GM13977 (cell line): ENCODE results near the gene CMTM2.
"Not testable (repeated sequence)": the region's sequence is repeated elsewhere in the genome, so short reads cannot be mapped to it uniquely, and the experiment has no call there.

Experiments used
- DNase-seq: peaks from one replicate; pipeline ENCODE4 v3.0.0; 2012; ENCODE audit warnings: low spot score
- CTCF ChIP-seq: IDR thresholded peaks from 2 replicates; pipeline ENCODE4 v1.5.1; 2012; ENCODE audit warnings: mild to moderate bottlenecking, control low read depth; ENCODE audit not compliant: insufficient read depth; ENCODE audit errors: extremely low read depth, missing control alignments
- in situ Hi-C: fragments of 300-500 bp; cut with MboI; formaldehyde crosslinking; loops from one replicate; pipeline ENCODE4 v1.12.0; 2022; ENCODE audit warnings: low sequenced_read_pairs, low pct_unique_long_range_greater_than_20kb, mixed read lengths, inconsistent platforms; ENCODE audit not compliant: unreplicated experiment

The CMTM2 gene

GRCh38 chr16:66590322-66590721 is 11.1 kb downstream of the CMTM2 start:
- in situ Hi-C loops: loop anchor here (25.0 kb wide), 1 partner anchor 178 kb away; no protein-coding TSS in a partner anchor
- DNase-seq: peak; percentile 42
- no peak for TF ChIP-seq CTCF

- TF ChIP-seq CTCF: no peak
- in situ Hi-C loops: loop anchor here (25.0 kb wide), 1 partner anchor 179 kb away; no protein-coding TSS in a partner anchor
Measured at GRCh38 chr16:66591018-66591417, 11.8 kb downstream of the CMTM2 start.

GRCh38 chr16:66592241-66592640 is 13.0 kb downstream of the CMTM2 start:
- in situ Hi-C loops: loop anchor here (25.0 kb wide), 1 partner anchor 180 kb away; no protein-coding TSS in a partner anchor
- no peak for DNase-seq
- TF ChIP-seq CTCF: no peak

More at GRCh38 chr16:66591018-66591417, 11.8 kb downstream of the CMTM2 start:
- DNase-seq: no peak

- TF ChIP-seq CTCF: no peak
- in situ Hi-C loops: loop anchor here (25.0 kb wide), 1 partner anchor 181 kb away; no protein-coding TSS in a partner anchor
- no peak for DNase-seq
Measured at GRCh38 chr16:66592814-66593213, 13.6 kb downstream of the CMTM2 start.

GRCh38 chr16:66594739-66595138 is 15.5 kb downstream of the CMTM2 start:
- no peak for TF ChIP-seq CTCF
- in situ Hi-C loops: loop anchor here (25.0 kb wide), 1 partner anchor 182 kb away; no protein-coding TSS in a partner anchor

GRCh38 chr16:66596559-66596958 is 17.3 kb downstream of the CMTM2 start:
- DNase-seq: not testable (repeated sequence)
- in situ Hi-C loops: loop anchor here (25.0 kb wide), 1 partner anchor 184 kb away; no protein-coding TSS in a partner anchor

More at GRCh38 chr16:66594739-66595138, 15.5 kb downstream of the CMTM2 start:
- no peak for DNase-seq

GRCh38 chr16:66596986-66597848 is 18.0 kb downstream of the CMTM2 start:
- no peak for DNase-seq
- TF ChIP-seq CTCF: no peak
- in situ Hi-C loops: loop anchor here (25.0 kb wide), 1 partner anchor 185 kb away; no protein-coding TSS in a partner anchor
